Hindlimb muscle (tissue), 1 donor: Measurements from ENCODE around the gene PDIA4. TPM values are rescaled to one million over a fixed set of nuclear protein-coding genes. Genes with fewer than 3 reads are reported as not detected.
"Not testable (repeated sequence)": the region's sequence is repeated elsewhere in the genome, so short reads cannot be mapped to it uniquely, and the experiment has no call there.

Source experiments
- DNase-seq: peaks from one replicate; pipeline ENCODE4 v3.0.0-alpha.2; 2013
- polyA plus RNA-seq: library from polyadenylated mRNA; unstranded; fragments of 120-200 nt; gene quantifications from one replicate; pipeline ENCODE4 v1.2.1, GENCODE V29; 2013; ENCODE audit not compliant: insufficient read length

Gene PDIA4
- polyA plus RNA-seq, 1 donor: 55.7 TPM

DNA sequence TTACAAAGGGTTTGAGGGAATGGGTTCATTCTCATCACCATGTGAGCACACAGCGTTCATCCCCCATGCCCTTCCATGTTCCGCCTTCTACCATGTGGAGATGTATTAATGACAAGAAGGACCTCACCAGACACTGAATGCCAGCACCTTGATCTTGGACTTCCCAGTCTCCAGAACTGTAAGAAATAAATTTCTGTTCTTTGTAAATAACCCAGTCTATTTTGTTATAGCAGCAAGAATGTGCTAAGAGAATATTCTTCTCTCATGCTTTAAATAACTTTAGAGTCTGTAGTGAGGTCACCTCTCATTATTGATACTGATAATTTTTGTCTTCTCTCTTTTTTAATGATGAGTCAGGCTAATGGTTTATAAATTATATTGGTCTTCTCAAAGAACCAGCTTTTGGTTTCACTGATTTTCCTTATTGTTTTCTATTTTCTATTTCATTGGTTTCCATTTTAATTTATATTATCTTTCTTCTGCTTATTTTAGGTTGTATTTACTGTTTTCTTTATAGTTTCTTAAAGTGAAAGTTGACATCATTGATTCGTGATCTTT lies 3.1 kb upstream of the PDIA4 start:
- DNase-seq: no peak

DNA sequence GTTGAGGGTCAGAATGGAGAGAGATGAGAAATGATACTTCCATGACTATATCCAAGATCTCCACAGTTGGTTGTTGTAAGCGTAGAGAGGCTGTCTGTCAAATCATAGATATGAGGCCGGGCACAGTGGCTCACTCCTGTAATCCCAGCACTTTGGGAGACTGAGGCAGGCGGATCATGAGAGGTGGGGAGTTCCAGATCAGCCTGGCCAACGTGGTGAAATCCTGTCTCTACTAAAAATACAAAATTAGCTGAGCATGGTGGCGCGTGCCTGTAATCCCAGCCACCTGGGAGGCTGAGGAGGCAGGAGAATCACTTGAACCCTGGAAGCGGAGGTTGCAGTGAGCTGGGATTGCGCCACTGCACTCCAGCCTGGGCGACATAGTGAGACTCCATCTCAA lies 2.1 kb upstream of the PDIA4 start:
- not testable (repeated sequence) for DNase-seq

DNA sequence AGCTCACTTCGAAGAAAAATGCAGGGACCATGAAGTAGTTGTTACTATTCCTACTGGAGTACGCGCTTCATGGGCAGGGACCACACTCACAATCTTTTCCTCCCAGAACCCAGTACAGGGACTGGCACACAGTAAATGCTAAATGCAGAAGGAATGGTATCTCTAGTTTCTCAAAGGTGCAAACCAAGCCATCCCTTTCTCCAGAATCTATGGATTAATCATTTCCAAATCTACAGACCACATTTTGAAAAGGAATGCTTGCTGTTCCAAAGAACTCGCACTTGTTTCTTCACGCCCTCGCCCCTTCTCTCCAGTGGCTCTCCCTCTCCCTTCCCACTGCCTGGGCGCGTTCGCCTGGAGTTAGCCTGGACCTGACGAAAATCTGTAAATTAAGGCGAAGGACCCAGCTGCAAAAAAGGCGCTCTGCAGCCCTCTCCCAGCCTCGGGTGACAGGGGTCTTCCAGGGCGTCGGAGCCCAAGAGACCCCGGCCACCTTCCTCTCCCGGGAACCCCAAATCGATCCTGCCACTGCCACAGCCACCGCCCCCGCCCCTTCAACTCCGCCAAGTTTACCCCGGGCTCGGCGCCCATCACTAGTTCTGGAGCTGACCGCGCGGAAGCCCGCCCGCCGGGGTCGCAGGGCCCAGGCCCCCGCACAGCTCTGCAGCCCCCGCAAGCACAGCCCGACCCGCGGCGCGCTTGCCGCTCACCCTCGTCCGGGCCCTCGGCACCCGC lies 527 bp downstream of the PDIA4 start:
- DNase-seq: no peak

DNA sequence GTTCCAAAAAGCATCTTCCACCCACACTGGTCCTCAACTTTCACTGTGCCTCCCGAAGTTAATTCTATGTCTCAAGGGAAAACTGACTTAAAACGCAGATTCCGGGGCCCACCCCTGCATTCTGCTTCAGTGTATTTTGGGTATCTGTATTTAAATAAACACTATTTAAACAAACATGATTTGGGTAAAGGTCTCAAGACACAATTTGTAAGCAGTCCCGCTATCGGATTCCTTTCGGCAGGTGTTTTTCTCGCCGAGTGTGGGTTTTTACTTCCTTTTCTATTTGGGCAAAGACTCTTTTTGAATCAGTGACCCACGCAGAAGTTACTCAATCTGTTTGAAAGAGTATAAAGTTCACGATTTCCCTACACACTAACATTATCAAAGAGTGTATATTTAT lies 1.2 kb downstream of the PDIA4 start:
- no peak for DNase-seq

DNA sequence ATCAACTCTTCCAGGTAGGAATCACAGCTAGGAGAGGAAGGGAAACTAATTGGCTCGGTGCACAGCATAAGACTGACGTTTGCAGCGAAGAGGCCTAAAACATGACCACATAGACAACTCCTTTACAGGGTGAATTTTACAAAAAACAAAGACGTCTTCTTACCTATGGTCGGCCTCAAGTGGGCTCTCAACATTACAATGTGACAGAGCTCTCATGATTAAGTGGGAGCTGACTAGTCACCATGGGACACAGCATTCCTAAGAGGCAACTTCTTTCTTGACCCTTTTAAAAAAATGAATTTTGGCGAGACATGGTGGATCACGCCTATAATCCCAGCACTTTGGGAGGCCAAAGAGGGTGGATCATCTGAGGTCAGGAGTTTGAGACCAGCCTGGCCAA lies 4.6 kb downstream of the PDIA4 start:
- no peak for DNase-seq

DNA sequence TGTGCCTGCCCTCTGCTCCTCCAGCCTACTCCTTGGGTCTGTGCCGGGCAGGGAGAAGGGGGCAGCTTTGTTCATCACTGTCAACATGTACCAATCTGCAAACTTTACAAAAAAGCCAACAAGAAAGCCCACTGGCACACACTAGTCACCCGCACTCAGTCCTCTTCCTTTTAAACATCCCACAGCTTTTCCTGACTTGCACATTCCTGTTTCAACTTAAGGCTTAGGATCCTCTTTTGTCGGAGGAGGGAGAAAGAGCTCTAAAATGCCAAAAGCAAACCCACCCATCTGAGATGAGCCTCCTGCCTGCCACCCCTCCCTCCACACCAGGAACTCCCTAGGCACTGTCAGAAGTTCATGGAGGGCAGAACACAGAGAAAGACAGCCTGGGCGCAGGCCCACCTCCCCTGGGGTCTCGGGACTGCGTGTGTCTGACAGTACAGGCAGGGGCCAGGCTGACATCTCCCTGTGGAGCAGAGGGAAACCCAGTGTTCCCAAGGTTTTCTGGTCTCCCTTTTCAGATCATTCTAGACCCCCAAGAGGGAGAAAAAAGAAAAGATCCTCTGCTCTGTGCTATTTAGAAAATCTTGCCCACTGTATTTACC lies 5.4 kb downstream of the PDIA4 start:
- no peak for DNase-seq

DNA sequence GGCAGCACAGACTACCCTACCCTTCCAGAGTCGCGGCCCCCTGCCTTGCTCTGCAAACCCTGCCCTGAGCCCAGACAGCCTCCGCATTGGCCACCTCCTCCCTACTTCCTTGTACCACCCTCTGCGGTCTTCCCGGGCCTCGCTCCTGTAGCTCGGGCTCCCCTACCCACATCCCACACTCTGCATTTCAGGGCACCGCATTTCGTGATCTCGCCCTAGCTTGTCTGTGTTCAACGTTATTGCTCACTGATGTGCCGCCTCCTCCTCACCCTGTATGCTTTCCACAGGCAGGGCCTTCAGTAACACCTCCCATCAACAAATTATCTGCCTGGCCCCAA lies 6.6 kb downstream of the PDIA4 start:
- no peak for DNase-seq

DNA sequence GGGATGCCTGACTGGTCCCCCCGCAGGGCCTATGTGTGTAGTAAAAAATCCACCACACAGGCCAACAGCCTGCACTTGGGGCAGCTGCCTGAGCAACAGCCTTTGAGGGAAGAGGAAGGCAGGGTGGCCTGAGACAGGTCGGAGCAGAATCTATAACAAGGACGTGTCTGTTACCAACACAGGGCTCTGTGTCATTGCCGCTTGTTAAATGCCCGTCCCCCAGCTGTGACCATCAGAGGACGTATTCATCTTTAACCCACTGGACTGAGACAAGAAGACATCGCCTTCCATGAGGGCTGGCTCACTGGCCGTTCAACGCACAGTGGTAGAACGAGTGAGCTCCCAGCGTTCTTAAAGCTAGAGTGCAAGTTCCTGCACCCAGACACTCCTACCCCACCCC lies 7.8 kb downstream of the PDIA4 start:
- DNase-seq: no peak

DNA sequence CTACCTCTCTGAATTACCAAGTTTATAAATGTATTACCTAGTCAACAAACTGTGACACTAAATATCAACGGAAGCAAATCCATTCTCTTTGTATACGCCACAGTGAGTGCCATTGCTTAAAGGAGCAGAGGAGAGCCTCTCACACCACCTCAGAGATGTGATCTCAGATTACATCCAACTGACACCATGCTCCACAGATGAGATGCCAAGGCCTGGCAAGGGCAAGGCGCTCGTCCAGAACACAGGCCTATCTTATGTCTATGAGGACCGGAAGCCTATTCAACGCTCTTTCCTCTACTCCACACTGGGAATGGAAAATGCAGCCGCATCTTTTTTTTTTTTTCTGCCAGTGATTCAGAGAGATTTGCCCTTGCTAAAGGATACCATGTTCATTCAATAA lies 11.4 kb downstream of the PDIA4 start:
- no peak for DNase-seq

DNA sequence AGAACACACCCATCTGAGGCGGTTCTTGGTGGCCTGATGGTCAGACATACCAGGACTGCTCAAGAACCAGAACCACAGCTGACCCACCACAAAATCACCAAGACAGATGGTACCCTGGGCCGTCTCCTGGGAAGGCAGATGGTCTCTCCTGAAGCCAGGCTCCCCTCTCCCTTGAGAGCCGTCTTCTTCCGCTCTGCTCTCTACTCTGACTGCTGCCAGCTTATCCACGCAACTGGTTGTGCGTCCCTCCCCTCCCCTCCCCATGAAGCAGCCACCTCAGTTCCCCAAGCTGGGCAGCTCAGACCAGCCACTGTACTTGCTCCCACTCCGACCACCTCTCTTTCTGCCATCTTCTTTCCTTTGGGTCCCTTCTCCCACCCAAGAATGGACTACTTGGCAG lies 14.0 kb downstream of the PDIA4 start:
- no peak for DNase-seq

DNA sequence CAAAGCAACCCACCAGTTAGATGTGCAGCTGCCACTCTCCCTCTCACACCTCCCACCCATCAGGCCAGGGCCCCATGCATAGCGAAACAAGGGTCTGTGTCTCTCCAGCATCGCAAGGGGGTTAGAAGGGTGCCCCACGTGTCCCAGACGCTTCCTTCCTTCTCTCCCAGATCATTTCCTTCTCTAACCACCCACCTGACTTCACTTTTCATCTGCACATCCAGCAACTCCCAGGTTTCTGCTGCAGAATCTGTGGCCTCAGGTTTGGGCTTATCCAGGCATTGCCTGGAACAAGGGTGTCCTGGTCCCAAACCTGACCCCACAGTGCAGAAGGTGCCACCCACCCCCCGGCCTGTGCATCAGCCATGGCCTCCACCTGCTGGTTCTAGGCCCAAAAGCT lies 14.4 kb downstream of the PDIA4 start:
- DNase-seq: no peak

DNA sequence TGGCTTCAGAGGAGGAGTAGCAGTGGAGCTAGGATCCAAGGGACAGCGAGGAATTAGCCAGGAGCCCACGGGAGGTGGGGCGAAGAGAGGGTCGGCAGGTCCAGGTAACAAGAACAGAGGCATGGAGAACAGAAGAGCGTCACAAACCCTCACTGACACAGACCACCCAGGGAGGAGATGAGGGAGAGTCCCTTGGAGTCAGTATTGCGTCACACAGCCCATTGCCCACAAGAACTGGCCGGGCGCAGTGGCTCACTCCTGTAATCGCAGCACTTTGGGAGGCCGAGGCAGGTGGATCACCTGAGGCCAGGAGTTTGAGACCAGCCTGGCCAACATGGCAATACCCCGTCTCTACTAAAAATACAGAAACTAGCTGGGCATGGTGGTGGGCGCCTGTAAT lies 15.6 kb downstream of the PDIA4 start:
- DNase-seq: not testable (repeated sequence)

DNA sequence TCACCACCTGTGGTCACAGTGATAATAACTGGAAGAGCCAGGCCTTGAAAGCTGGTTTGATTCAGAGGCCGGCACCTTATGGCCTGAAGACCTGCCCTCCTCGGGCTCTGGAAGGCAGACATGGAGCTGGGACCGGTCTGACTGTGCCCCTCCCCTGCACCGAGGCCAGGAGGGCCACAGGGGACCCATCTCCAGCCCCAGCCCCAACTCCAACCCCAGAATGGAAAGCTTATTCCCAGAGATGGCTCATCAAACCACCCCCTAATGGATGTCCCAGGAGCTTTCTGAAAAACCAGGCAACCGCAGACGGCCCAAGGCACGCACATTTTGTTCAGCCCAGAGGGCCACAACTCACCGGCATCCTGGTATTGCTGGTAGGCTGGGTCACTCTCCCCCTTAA lies 16.8 kb downstream of the PDIA4 start:
- no peak for DNase-seq

DNA sequence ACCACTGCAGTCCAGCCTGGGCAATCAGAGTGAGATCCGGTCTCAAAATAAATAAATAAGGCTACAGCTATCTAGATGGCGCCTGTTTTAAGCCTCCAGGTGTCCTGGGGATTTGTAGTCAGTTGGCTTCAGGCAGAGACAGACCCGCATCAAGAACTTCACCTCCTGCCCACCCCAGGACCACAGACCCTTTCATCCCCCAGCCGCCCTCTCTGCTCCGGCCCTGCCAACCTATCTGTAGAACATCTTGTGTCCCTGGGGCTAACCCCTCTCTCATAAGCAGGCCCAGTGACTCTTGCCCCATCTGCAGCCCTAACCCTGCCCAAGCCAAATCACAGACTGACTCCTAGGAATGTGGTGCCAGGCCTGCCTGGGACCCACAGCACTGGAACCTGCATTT lies 17.9 kb downstream of the PDIA4 start:
- DNase-seq: no peak

DNA sequence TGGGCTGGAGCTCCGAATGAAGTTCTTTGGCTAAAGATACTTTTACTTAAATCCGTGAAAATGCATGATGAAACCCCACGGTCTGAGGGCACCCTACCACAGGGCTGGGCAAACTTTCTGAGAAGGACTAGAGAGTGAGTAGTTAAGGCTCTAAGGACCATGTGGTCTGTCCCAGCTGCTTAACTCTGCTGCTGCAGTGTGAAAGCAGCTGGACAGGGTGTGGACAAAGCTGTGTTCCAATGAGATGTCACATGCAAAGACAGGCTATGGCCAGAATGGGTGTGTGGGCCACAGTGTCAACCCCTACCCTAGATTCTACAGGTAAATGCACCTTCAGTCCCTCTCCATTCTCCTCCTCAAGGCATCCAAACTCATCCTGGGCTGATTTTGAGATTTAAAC lies 18.8 kb downstream of the PDIA4 start:
- DNase-seq: no peak

DNA sequence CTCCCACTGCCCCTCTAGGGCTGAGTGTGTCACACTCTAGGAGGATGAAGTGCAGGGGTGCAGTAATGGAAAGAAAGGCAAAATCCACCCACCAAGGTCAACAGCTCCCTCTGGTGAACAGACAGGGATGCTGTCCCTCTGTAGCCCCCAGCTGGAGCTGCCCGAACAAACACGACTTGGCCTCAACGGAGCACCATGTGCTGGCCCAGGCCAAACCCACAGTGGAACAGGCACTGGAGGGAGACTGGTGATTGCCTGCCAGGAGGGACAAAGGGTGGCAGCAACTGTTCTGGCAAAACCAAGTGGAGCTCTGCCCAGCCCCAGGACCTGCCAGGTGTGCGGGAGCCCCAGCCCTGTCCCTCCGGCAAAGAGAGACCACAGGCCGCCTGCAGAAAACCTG lies 20.7 kb downstream of the PDIA4 start:
- no peak for DNase-seq

DNA sequence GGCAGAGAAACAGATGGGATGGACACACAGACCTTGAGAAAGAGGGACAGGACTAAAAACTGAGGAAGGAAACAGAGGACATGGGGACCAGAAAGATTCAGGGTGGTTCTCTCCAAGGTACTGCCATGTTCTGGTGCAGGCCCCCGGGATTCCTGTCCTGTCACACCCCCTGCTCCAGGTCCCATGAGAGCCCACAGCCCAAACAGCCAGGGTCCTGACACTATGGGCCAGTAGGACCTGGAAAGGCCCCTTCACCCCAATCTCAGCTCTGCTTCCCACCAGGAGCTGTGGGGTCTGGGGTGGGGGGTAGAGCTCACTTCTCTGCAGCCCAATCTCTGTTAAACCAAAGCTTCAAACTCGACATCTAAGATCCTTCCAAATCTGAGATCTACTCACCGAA lies 21.2 kb downstream of the PDIA4 start:
- DNase-seq: no peak

DNA sequence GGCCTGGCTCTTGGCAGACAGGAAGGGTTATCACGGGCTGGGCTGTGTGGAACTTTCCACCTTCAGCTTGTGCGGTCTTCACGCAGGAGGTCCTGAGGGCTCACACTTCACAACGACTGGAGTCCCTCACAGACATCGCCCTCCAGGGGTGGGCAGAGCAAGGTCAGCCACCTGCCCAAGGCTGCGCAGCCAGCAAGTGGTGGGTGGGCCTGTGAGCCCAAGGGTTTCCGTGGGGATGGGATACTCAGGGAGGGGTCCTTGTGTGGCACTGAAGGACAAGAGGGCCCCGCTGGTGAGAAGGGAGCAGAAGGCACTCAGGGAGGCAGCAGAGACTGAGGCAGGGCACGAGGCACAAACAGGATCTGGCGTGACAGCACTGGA lies 22.0 kb downstream of the PDIA4 start:
- DNase-seq: no peak

DNA sequence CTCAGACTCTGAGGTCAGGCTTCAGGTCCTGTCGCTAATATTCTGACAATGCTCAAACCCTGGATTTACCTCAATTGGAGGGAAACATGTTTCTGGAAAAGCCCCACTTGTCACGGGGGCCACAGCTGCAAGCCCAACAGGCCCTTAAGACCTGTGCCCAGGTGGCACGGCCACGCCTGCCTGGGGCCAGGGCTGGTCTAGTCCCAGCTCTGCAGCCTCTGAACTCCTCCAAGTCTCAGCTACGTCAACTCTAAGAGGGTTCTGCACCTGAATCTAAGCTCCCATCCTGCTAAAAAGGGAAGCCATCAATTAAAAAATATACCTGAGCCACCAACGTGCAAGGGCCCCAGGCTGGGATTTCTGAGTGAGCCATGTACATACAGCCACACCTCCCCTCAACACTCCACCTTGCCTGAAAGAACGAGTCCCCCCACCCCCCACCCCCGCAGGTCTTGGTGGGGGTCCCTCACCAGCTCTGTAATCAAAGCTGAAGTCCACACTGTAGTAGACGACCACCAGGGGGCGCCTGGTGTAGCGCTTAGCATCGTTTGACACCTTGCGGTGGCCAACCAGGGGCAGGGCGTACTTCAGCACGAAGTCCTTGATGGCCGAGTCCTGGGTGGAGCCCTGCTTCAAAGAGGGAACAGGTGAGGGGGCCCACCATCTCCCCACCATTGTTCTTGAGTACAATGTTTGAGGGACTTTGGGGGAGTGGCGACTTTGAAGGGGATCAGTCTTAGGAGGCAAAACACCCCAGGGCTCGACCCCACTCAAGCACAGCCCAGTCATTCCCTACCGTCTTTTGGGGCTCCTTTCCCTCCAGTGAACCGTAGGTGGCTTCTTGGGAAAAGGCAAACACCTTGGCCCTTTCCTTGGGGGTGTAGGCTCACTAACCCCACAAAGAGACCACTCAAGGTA lies 22.6 kb downstream of the PDIA4 start:
- peak; percentile 77 for DNase-seq

DNA sequence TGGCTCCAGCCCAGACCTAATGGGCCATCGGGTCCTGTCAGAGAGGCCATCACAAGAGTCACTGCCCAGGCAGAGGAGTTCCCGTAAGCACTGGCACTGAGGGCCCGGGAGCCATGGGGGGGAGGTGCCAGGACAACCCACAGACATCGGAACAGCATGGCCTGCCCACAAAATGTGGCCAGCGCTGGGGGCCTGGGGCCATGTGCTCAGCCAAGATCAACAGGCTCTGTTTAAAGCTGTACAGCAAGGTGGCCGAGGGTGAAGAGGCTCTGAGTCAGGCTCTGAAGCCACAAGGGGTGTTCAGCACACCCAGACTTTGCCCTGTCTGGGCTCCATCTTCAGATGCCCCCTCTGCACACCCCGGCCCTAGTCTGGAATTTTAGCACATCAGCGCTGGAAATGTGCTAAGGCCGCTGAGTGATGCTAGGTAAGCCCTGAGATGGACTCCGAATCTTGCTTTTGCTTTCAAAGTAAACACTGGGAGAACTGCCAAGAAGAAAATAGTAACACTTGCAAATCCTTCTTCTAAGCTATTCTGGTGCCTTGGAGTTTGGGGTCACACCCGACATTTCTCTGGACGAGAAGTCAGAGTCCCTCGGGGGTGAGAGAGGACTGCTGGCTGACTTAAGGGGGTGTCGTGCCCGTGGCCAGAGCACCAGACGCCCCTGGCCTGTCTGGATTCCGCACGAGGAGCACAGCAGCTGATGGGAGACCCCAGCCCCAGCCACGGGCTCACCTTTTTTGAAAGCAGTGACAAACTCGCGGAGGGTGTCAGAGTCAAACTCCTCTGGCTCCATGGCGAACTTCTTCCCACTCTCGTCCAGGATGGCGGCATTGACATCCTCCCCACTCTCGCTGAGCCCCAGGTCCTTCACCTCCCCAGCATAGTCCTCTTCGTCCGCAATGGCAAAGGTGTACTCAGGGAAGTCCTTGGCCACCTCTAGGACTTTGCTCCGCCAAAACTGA lies 23.6 kb downstream of the PDIA4 start:
- DNase-seq: no peak

DNA sequence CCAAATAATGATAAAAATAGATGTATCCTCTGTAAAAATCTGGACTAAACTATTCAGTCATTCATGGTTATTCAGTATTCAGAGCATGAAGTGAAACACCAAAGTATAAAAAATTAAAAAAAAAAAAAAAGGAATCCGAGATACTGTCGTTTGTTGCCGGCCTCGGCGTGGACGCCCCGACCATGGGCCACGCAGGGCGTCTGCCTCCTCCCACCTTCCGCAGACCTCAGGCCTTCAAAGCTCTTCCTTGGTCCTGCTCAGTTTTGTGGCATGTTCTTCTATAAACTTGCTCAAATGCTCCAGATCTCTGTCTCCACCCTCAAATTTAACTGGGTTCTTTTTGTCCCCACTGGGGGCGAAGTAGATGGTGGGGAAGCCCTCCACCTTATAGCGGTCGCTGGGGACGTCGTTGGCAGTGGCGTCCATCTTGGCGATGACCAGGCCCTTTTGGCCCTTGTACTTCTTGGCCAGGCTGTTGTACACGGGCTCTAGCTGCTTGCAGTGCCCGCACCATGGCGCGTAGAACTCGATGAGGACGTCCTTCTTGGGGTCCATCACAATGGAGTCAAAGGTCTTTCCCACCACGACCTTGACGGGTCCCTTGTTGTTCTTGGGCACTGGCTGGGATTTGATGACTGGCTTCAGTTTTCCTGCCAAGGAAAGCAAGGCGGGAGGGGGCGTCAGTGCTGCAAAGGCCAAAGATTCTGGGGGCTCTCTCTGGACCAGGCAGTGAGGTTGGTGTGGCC lies 24.6 kb downstream of the PDIA4 start:
- DNase-seq: no peak

DNA sequence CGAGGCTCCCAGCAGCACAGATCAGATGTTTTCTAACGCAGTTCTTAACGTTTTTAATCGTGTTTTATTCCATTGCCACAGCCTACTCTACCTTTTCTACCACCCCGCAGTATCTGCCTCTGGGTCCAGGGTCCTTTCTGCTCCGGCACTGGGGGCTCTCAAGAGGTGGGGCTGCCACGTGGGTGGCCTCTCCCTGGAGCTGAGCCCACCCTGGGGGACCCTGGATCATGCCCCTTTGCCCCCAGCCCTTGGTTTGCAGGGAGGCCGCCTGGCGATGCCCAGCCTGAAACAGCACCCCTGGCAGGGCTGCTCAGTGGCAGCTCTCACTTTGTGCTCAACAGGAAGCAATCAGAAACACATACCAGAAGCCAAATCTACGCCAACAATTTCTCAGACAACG lies 25.3 kb downstream of the PDIA4 start:
- no peak for DNase-seq
